Measurements from ENCODE around the gene SIDT2.

SIDT2 gene

DNA sequence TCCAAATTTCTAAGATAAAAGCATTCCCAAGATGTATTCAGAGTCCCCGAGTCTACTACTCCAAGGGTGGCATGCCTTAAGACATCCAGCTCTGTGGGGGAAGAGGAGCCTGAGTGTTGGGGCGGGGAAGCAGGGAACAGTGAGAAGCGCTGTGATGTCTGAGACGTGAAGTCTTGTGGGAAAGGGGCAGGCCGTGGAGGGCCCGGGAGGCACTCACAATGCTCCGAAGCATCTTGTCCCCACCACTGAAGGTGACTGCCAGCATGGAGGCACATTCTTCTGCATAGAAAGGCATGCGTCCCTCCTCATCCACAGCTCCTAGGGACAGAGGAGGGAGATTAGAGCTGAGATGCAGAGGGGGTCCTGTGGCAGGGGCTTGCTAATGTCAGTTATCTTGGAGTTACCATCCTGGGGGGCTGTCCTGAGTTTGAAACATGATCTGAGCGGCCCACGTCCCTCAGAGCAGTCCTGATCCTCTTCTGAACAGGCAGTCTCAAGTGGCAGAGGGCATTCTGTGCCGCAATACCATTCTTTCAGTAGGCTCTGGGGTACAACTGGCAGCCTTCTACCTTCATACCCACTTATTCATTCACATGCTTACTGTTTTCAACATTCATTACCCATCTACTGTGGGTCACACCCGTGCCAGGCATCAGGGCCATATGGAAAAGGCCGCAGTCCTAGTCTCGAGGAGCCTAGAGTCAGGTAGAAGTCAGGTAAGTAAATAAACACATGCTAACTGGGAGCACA lies 44.6 kb downstream of the SIDT2 start:
- no peak for DNase-seq (ENCODE audit: low read depth in 2 of 2)

DNA sequence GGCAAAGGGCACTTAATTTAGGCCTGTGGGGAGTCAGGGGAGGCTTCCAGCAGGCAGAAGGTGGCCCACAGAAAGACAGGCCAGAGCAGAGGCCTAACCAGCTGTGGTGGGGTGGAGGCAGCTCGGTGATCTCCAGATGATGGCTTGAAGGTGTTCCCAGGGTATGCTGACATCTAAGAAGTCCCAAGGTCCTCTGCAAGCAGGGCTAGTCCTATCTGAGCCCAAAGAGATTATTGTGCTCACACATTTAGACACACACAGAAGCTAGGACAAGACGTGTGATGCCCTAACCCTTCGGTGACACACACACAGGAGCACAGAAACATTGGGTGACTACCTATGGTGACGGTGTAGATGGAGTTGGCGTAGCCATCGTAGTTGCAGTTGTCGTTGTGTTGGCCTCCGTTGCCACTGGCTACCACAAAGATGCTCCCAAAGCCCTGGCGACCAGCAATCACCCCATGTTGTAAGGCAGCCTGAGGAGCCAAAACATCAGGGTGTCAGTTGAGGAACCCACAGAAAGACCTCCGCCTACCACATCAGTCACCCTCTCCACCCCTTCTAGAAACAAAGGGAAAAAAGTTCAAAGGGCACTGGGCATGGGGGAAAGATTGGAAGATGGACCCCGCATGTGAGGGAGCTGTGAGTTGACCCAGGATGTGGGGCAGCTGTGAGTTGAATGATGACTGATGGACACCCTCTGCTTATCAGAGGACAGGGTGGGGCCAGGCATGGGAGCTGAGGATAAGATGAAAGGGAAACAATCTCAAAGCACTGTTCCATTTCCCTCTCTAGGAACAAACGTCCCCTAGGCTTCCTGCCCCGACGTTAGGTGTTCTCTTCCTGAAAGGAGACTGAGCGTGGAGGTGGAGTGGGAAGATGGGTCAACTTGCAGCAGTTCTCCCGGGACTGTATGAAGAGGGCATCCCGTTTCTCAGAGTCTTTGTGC lies 45.5 kb downstream of the SIDT2 start:
- DNase-seq (ENCODE audit: low read depth in 2 of 2) = no peak

DNA sequence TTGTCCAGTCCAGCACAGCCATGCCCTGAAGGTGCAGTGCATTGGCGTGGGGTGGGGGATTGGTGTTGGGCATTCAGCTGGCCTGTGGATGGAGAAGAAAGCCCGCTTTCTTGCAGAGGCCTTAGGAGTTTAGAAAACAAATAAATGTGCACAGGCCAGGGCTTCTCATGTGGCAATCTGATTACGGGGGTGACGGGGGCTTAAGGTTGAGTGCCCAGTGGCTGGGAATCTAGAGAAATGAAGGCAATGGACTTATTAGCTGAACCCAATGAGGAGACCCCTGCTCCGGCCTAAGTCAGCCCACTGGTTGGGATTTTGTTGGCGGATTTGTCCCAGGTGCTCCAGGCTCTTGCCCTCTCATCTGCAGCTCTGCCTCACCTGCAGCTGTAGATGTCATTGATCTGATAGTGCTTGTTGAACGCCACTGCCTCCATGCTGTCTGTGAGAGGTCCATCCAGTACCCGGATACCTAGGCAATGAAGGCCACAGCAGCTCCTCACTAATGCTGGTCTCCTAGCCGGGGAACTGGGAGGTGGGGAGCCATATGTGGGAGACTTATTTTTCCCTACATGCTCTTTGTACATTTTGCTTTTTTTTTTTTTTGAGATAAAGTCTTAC lies 47.1 kb downstream of the SIDT2 start:
- no peak for DNase-seq (ENCODE audit: low read depth in 2 of 2)

DNA sequence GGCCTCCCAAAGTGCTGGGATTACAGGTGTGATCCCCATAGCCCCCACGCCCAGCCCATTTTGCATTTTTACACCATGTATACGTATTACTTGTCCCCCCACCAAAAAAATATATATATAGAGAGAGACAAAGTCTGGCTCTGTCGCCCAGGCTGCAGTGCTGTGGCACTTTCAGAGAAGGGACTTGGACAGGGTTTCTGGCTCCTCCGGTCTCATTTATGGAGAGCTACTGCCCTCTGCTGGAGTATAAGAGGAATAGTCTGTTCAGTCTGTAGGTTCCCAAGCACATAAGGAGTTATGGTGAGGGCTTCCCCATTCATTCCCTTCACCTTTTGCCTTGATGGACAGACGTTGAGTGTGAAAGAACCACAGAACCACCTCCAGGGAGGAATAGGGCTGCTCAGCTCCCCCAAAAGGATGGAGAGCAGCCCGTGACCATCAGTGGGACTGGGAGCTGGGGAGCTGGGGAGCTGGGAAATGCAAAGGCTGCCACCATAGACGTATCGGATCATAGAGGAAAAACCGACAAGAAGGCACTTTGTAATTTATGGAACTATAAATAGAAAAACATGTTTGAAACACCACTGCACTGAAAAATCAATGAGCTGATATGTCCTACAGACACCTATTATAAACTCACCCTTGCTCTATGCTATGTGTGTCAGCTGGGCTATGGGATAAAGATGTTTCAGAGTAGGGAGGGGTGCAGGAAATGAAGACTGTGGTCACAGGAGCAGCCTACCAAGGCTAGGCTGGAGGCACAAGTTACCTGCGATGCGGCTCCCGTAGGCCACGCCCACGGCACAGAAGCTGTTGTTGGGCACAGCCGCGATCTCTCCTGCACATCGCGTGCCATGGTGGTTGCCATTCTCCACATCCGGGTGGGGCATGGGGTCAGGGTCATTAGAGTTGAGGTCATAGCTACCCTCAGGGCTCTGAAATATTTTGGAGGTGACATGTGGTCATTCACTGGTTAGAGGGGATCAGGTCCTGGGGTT lies 48.1 kb downstream of the SIDT2 start:
- peak; percentile 26 to 41 for DNase-seq (ENCODE audit: low read depth in 2 of 2)

DNA sequence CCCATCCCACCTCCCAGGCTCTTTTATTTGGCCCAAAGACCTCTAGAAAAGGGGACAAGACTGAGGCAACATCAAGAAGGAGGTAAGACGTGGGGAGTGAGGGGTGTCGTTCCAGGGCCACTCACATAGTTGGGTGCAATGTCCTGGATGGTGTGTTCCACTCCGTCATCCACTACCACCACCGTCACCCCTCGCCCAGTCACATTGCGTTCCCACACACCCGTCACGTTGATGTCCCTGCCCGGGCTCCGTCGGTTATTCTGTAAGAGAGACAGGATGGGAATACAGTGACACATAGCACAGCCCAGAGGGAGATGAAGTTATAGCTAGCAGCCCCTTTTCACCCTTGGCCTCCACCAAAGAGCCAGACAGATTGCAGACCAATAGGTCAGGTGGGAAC lies 49.5 kb downstream of the SIDT2 start:
- DNase-seq (ENCODE audit: low read depth in 2 of 2) = no peak

DNA sequence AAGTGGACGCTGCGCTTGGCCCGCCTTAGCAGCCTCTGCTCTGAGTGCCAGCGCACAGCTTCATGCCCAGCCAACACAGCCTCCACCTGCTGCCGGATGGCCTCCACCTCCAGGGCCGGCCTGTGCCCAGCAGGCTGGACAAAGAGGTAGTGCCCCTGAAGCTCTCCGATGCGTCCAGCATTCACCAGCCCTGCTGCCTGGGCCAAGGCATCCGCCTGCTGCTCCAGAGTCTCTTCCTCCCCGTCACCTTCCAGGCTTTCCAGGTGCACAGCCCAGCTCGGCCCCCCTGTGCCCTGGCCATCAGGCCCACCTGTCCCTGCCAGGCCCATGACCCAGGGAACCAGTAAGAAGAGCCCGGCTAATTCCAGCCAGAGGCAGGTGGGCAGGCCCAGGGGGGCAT lies 50.9 kb downstream of the SIDT2 start:
- DNase-seq (ENCODE audit: low read depth in 2 of 2) = no peak

DNA sequence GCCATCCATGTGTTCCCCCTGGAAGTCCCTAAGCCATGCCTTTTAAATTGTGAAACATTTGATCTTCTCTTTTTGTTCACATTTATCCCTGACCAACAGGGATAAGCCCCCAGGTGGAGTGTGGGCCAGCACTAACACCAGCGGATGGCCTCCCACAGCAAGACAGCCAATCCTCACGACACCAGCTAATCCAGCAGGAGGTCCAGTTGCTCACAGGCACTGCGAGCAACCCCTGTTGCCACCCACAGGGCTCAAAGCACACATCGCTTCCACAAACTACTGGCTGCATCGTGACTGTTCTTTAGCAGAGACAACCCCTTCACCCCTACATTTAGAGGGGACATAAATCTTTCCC lies 51.4 kb downstream of the SIDT2 start:
- DNase-seq (ENCODE audit: low read depth in 2 of 2) = no peak

DNA sequence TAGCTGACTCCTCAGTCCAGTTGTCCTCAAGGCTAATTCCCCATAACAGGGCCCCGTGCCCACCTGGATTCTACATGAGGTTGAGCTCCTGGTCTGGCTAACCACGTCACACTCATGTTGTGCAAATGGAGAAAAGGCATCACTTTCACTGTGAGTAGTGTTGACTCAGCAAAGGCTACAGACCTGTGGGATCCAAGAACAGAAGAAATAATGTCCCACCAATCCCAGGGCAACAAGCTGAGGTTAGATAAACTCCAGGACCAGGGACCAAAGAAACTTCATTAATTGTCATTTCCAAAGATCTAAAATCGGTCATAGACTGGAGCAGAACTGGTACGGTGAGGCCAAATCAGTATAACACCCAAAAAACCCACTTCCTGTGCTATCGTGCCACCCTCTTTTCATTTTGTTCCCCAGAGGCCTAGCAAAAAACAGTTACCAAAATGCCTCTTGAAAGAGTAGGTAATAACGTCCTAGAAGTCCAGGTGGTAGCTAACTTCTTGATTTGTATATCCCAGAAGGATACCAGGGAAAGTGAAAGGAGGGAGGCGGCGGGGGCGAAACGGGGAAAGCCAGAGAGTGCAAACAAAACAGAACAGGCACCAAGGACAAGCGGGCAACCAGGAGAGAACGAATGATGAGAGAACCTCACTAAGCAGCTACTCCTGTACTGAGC lies 51.9 kb downstream of the SIDT2 start:
- no peak for DNase-seq (ENCODE audit: low read depth in 2 of 2)

DNA sequence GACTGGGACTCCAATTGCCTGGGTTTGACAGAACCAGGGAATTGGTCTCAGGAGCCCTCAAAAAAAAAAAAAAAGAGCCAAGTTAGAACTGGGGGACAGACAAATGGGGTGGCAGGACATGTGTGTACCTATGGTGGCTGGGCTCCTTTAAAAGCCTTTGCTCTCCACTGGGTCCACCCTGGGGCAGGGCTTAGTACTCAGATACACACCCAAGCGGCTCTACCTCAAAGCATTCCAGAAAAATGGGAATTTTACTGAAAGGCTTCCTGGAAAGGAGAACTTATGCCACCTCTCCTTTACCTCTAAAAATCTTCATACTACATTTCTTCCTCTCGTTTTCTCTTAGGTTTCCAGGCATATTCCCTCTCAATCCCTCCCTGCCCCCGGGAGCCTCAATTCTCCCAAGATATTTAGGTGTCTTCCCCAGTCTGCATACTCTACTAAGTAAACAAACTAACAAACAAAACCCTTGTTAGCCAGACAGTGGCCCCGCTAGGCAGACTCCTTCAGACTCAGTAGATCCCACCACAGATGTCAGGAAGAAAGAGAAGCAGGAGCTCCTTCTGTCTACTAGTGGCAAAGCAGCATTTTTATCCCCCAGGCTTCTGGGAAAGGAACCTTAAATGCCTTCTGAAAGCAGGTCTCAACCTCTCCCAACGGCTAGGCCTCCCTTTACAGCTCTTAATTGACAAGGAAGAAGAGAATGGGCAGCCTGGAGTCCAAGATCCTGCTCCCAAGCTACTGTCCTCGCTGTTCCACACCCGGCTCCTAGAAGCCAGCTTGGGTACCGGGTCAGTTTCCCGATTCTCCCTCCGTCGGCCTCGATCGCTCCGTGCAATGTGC lies 52.7 kb downstream of the SIDT2 start:
- no peak for DNase-seq (ENCODE audit: low read depth in 2 of 2)

DNA sequence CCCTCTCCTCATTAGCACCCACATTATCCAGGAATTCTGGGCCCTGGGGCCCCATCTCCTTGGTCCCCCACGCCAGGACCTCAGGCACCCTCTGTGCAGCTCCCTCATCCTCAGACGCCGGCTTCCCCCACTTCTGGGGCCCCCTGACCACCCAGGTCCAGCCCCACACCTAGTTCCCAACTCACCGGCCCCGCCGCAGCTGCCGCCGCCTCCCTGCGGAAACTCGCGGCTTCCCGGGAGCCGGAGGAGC lies 53.2 kb downstream of the SIDT2 start, which contains the start of gene PCSK7:
TSS of gene PCSK7 (minus strand) at position 232 of the 250 bp plus-strand sequence. CDS start 2,229 bp downstream, outside the sequence.
- no peak for DNase-seq (ENCODE audit: low read depth in 2 of 2)

DNA sequence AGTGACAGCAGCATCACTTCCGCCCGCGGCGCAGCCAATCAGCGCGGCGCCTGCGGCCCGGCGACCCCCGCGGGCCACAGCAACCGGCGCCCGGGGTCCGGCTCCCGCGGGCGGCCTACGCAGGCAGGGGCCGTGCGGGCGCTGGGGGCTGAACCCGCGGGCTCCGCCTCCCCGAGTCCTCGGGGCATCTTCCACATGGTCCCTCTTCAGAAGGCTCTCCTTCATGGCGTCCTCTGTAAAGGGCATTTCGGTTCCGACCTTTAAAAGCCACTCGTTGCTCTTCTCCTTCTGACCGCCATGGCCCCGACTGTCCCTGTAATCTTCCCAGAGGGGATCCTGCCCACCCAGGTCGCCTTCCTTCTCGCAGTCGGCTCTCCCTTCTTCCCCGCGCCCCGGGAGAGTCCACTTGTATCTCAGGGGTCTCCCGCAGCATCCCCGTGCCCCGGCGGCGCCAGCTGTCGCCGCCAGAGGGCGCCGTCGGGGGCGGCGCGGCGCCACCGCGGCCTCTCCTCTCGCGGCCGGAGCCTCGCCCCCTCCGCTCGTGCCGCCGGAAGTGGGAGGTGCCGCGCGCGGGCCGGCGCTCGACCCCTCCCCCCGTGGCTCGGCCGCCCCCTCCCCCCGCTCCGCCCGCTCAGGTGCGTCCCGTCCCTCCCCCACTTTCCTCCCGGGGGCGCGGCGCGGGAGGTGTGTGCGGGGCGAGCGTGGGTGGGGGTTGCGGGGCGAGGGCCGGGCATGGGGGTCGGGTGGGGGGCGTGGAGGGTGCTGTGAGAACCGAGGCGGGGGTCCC lies 53.7 kb downstream of the SIDT2 start, which contains the start of gene RNF214:
TSS of gene RNF214 (plus strand) at position 580 of the 787 bp plus-strand sequence. CDS start 1,602 bp downstream, outside the sequence.
- peak in 1 of 2 experiments; percentile 47 for DNase-seq (ENCODE audit: low read depth in 2 of 2)

DNA sequence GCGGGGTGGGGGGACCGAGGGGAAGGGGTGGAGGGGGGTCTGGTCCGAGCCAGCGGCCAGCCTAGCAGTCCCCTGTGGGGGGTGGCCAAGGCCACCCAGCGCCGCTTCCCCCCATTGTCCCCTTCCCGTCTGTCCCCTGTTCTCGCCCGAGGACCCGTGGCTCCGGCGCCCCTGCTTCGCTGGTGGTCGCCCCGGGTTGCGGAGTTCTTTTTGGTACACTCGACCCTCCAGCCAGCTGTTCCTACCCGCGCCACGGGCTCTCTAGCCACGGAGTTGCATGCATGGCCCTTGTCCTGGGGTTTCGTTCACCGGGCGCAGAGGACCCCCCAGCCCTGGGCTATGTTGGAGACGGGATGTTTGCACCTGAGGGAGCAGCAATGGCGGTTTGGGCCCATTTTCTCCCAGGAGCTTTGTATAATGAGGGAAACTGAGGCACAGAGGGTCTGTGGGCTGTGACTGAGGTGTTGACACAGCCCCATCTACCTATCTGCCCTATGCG lies 54.4 kb downstream of the SIDT2 start:
- no peak for DNase-seq (ENCODE audit: low read depth in 2 of 2)

DNA sequence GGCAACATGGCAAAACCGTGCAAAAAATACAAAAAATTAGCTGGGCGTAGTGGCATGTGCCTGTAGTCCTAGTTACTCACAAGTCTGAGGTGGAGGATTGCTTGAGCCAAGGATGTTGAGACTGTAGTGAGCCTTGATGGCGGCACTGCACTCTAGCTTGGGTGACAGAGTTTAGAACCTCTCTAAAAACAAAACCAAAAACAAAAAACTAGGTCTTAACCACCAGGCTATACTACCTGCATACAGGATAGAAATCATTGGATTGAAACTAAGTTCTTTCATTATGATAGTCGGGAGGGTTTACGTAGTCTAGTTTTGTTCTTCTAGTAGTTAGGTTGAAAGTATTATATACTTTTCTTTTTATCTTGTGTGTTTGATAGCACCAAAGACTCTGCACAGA lies 59.7 kb downstream of the SIDT2 start:
- no peak for DNase-seq (ENCODE audit: low read depth in 2 of 2)

DNA sequence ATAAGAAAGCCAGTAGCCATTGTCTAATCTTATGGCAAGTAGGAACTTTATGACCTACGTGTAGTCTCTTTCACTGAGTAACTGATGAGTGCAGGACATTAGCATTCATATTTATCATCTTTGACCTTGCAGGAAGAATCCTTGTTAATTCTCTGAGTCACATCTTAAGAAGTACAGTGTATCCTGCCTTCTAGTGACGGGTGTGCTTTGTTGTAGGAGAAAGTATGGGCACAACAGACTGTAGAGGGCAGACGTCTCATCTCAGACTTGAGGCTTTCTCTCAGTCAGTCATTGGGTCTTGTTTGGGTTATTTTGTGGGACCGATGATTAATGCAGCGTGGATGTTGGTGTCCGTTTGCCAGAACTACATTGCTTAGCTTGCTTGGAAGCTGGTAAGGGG lies 60.8 kb downstream of the SIDT2 start:
- DNase-seq (ENCODE audit: low read depth in 2 of 2) = peak; percentile 56 to 61

Measured in fibroblast of skin of left biceps (primary cell).